ENCODE data around the gene MAST2. TPM values are rescaled to one million over a fixed set of nuclear protein-coding genes. Genes with fewer than 3 reads are reported as not detected.
A peak's percentile ranks its signal among the peaks of the same experiment; 100 is the strongest.

Gene MAST2
- total RNA-seq, 1 donor from 2014 or later = 45.2 TPM

- DNase-seq (ENCODE audit: low spot score in 2 of 2) (no peak), FAIRE-seq (no peak)
Observed at GRCh38 chr1:46008585-46008984, 205.2 kb downstream of the MAST2 start.

- FAIRE-seq = no peak
- no peak for DNase-seq (ENCODE audit: low spot score in 2 of 2)
Observed at GRCh38 chr1:46010611-46011010, 207.2 kb downstream of the MAST2 start.

- DNase-seq (ENCODE audit: low spot score in 2 of 2) (no peak), FAIRE-seq (no peak)
Observed at GRCh38 chr1:46011121-46011695, 207.8 kb downstream of the MAST2 start.

- FAIRE-seq (no peak), DNase-seq (ENCODE audit: low spot score in 2 of 2) (no peak)
Observed at GRCh38 chr1:46012236-46012635, 208.8 kb downstream of the MAST2 start.

- no peak for FAIRE-seq
- DNase-seq (ENCODE audit: low spot score in 2 of 2) = no peak
Observed at GRCh38 chr1:46013581-46013980, 210.2 kb downstream of the MAST2 start.

GRCh38 chr1:46017876-46018503, 214.6 kb downstream of the MAST2 start:
- DNase-seq (ENCODE audit: low spot score in 2 of 2) (no peak), FAIRE-seq (no peak)

GRCh38 chr1:46019348-46019747, 215.9 kb downstream of the MAST2 start:
- FAIRE-seq = no peak
- DNase-seq (ENCODE audit: low spot score in 2 of 2) = no peak

GRCh38 chr1:46020010-46020409, 216.6 kb downstream of the MAST2 start:
- no peak for FAIRE-seq
- no peak for DNase-seq (ENCODE audit: low spot score in 2 of 2)

- DNase-seq (ENCODE audit: low spot score in 2 of 2) = no peak
- no peak for FAIRE-seq
Observed at GRCh38 chr1:46021046-46021996, 217.9 kb downstream of the MAST2 start.

GRCh38 chr1:46026531-46026930, 223.1 kb downstream of the MAST2 start:
- FAIRE-seq (no peak), DNase-seq (ENCODE audit: low spot score in 2 of 2) (no peak)

- no peak for DNase-seq (ENCODE audit: low spot score in 2 of 2)
- FAIRE-seq = no peak
Observed at GRCh38 chr1:46027788-46028573, 224.6 kb downstream of the MAST2 start.

GRCh38 chr1:46030074-46030870, 226.9 kb downstream of the MAST2 start:
- DNase-seq (ENCODE audit: low spot score in 2 of 2) = no peak
- no peak for FAIRE-seq

- DNase-seq (ENCODE audit: low spot score in 2 of 2) (no peak), FAIRE-seq (no peak)
Observed at GRCh38 chr1:46030876-46031660, 227.7 kb downstream of the MAST2 start.

GRCh38 chr1:46034601-46035516, 231.4 kb downstream of the MAST2 start:
- FAIRE-seq (no peak), DNase-seq (ENCODE audit: low spot score in 2 of 2) (no peak)

- FAIRE-seq (no peak), DNase-seq (ENCODE audit: low spot score in 2 of 2) (peak; percentile 70 to 82)
Observed at GRCh38 chr1:46036894-46037839, 233.8 kb downstream of the MAST2 start.

- DNase-seq (ENCODE audit: low spot score in 2 of 2) (no peak), FAIRE-seq (no peak)
Observed at GRCh38 chr1:46039571-46040052, 236.2 kb downstream of the MAST2 start.

GRCh38 chr1:46041551-46041950, 238.1 kb downstream of the MAST2 start:
- FAIRE-seq (no peak), DNase-seq (ENCODE audit: low spot score in 2 of 2) (no peak)
